Glomerular visceral epithelial cell (primary cell): ENCODE measurements around the gene TBC1D5.
"Not testable (repeated sequence)": the region's sequence is repeated elsewhere in the genome, so short reads cannot be mapped to it uniquely, and the experiment has no call there.

ENCODE experiments used
- DNase-seq: peaks from one replicate; pipeline ENCODE4 v3.0.0-alpha.2; 2016; ENCODE audit errors: extremely low spot score

The TBC1D5 gene

GRCh38 chr3:17749705-17750293 is 7.4 kb upstream of the TBC1D5 start:
- no peak for DNase-seq

GRCh38 chr3:17749281-17749680 is 6.8 kb upstream of the TBC1D5 start:
- DNase-seq = no peak

GRCh38 chr3:17747890-17748247 is 5.4 kb upstream of the TBC1D5 start:
- DNase-seq = no peak

- DNase-seq = no peak
Observed at GRCh38 chr3:17747174-17747889, 4.9 kb upstream of the TBC1D5 start.

- DNase-seq = no peak
Observed at GRCh38 chr3:17745894-17746293, 3.5 kb upstream of the TBC1D5 start.

GRCh38 chr3:17745301-17745700 is 2.9 kb upstream of the TBC1D5 start:
- no peak for DNase-seq

- no peak for DNase-seq
Observed at GRCh38 chr3:17744693-17745092, 2.3 kb upstream of the TBC1D5 start.

GRCh38 chr3:17743658-17743995 is 1.2 kb upstream of the TBC1D5 start:
- DNase-seq = no peak

GRCh38 chr3:17742880-17743657 is 638 bp upstream of the TBC1D5 start:
- no peak for DNase-seq

GRCh38 chr3:17741621-17742101 is 770 bp downstream of the TBC1D5 start:
- no peak for DNase-seq

GRCh38 chr3:17740721-17741141 is 1.7 kb downstream of the TBC1D5 start:
- peak; percentile 52 for DNase-seq

- no peak for DNase-seq
Observed at GRCh38 chr3:17738921-17739320, 3.5 kb downstream of the TBC1D5 start.

- no peak for DNase-seq
Observed at GRCh38 chr3:17738219-17738618, 4.2 kb downstream of the TBC1D5 start.

- no peak for DNase-seq
Observed at GRCh38 chr3:17737591-17737990, 4.8 kb downstream of the TBC1D5 start.

- not testable (repeated sequence) for DNase-seq
Observed at GRCh38 chr3:17735362-17735761, 7.1 kb downstream of the TBC1D5 start.

- DNase-seq = no peak
Observed at GRCh38 chr3:17733768-17734167, 8.7 kb downstream of the TBC1D5 start.

- no peak for DNase-seq
Observed at GRCh38 chr3:17733215-17733614, 9.2 kb downstream of the TBC1D5 start.

- peak; percentile 44 for DNase-seq
Observed at GRCh38 chr3:17730318-17730967, 12.0 kb downstream of the TBC1D5 start.

GRCh38 chr3:17726313-17726712 is 16.1 kb downstream of the TBC1D5 start:
- DNase-seq = no peak

- not testable (repeated sequence) for DNase-seq
Observed at GRCh38 chr3:17725844-17726243, 16.6 kb downstream of the TBC1D5 start.

GRCh38 chr3:17724948-17725347 is 17.5 kb downstream of the TBC1D5 start:
- no peak for DNase-seq

- DNase-seq = no peak
Observed at GRCh38 chr3:17724122-17724521, 18.3 kb downstream of the TBC1D5 start.
